Measurements from ENCODE around the gene LTBP3. TPM values are rescaled to one million over a fixed set of nuclear protein-coding genes. Genes with fewer than 3 reads are reported as not detected.

The LTBP3 gene
- total and polyA plus RNA-seq, 9 of the 15 experiments (the other 6 are each of a cell fraction or from before 2014, with no cell fraction given) = 0.06 to 20.5 (median 4.8) TPM

- TF ChIP-seq PRPF4 (IDR thresholded peaks at IDR 0.05; ENCODE audit: insufficient read depth, low read depth, low read length, poor library complexity, severe bottlenecking) = no peak
- no peak for TF ChIP-seq PTTG1 (tag; IDR thresholded peaks at IDR 0.05; ENCODE audit: low read depth)
- TF ChIP-seq RAD51 (IDR thresholded peaks at IDR 0.05; ENCODE audit: borderline replicate concordance, low read depth) = no peak
- TF ChIP-seq ZNF165 (CRISPR knock-in tag; IDR thresholded peaks at IDR 0.05; ENCODE audit: borderline replicate concordance) = no peak
- TF ChIP-seq ZNF3 (CRISPR knock-in tag; IDR thresholded peaks at IDR 0.05) = no peak
- TF ChIP-seq ZNF24 (IDR thresholded peaks at IDR 0.05) = no peak; the same call in 1 of the 2 replicates
- no peak for TF ChIP-seq ZNF586 (CRISPR knock-in tag; conservative IDR thresholded peaks at IDR 0.05)
- no peak; the same call in 1 of the 2 replicates for TF ChIP-seq MAFF (IDR thresholded peaks at IDR 0.05; ENCODE audit: low read length)
- 0 out of 2 replicates have a peak, but pooled peaks have one; percentile 31 for TF ChIP-seq SMAD4 (CRISPR knock-in tag; conservative IDR thresholded peaks at IDR 0.05)
- no peak for TF ChIP-seq PML (IDR thresholded peaks at IDR 0.05; ENCODE audit: low read length)
- peak; percentile 40; the same call in 1 of the 2 replicates for TF ChIP-seq L3MBTL2 (IDR thresholded peaks at IDR 0.05)
- TF ChIP-seq ZNF277 (CRISPR knock-in tag; IDR thresholded peaks at IDR 0.05; ENCODE audit: borderline replicate concordance) = no peak
- TF ChIP-seq FUS (optimal IDR thresholded peaks at IDR 0.05; ENCODE audit: low read depth, low read length) = no peak
- TF ChIP-seq RFX1 (IDR thresholded peaks at IDR 0.05) = no peak
- TF ChIP-seq HIVEP1 (CRISPR knock-in tag; IDR thresholded peaks at IDR 0.05) = no peak
- TF ChIP-seq NFATC3 (IDR thresholded peaks at IDR 0.05) = no peak
- TF ChIP-seq E2F3 (CRISPR knock-in tag; IDR thresholded peaks at IDR 0.05) = no peak
- TF ChIP-seq POLR2G (IDR thresholded peaks at IDR 0.05; ENCODE audit: low read depth, low read length) = no peak
- peak; percentile 60 for TF ChIP-seq E2F8 (IDR thresholded peaks at IDR 0.05; ENCODE audit: low read depth, partially characterized antibody)
- no peak; the same call in 1 of the 2 replicates for TF ChIP-seq ZNF197 (CRISPR knock-in tag; IDR thresholded peaks at IDR 0.05; ENCODE audit: low read depth)
- no peak for TF ChIP-seq MYNN (IDR thresholded peaks at IDR 0.05)
- no peak for TF ChIP-seq MYNN (CRISPR knock-in tag; IDR thresholded peaks at IDR 0.05)
- TF ChIP-seq HBP1 (CRISPR knock-in tag; IDR thresholded peaks at IDR 0.05) = no peak
Observed at GRCh38 chr11:65492637-65493366, 65.4 kb downstream of the LTBP3 start (continued).
